ENCODE data around the gene ATP2B3.

- TF ChIP-seq CTCF (IDR thresholded peaks at IDR 0.05): no peak
- no peak for TF ChIP-seq POLR2AphosphoS5 (IDR thresholded peaks at IDR 0.05)
- TF ChIP-seq POLR2A (IDR thresholded peaks at IDR 0.05): no peak
- TF ChIP-seq EP300 (IDR thresholded peaks at IDR 0.05): no peak
Measured at GRCh38 chrX:153557618-153558355, 40.3 kb downstream of the ATP2B3 start.

All from suprapubic skin (tissue), 4 donors.